Panc1 (cell line): ENCODE results near the gene ADAT3. TPM values are rescaled to one million over a fixed set of nuclear protein-coding genes. Genes with fewer than 3 reads are reported as not detected.

Experiments
- ATAC-seq: fragments of 200-7000 bp; cut with Tn5 transposase; 2 replicates; pipeline ENCODE4 v1.9.1; 2020; ENCODE audit warnings: mild to moderate bottlenecking, moderate library complexity
- BruUV-seq: library from RNA; stranded (reverse); fragments of 400-500 nt; replicated peaks from 2 replicates; lab custom pipeline; 2021; lab: Mats Ljungman, UMichigan
- CTCF ChIA-PET: fragments of 300-600 bp; sonication (Branson Sonifier 250); formaldehyde crosslinking; loops from one replicate; lab custom pipeline; 2022; ENCODE audit warnings: antibody characterized with exemption; lab: Charles Lee
- POLR2A ChIA-PET: fragments of 300-600 bp; sonication (Branson Sonifier 250); formaldehyde crosslinking; loops from one replicate; lab custom pipeline; 2022; ENCODE audit warnings: antibody characterized with exemption; lab: Charles Lee
- DNase-seq: peaks from one replicate; pipeline ENCODE4 v3.0.0-alpha.2; 2010; ENCODE audit warnings: low read depth, low spot score
- H3K27ac ChIP-seq: 2 replicates; pipeline ENCODE4 v1.5.1; 2011; ENCODE audit warnings: mild to moderate bottlenecking, low read length, inconsistent platforms
- H3K27me3 ChIP-seq: fragments of 200-500 bp; sonication (Bioruptor generic); 2 replicates; pipeline ENCODE4 v1.6.0; 2014; ENCODE audit warnings: low read length, inconsistent platforms; ENCODE audit not compliant: control insufficient read depth, insufficient read depth
- H3K36me3 ChIP-seq: fragments of 200-500 bp; sonication (Bioruptor generic); 2 replicates; pipeline ENCODE4 v1.5.1; 2014; ENCODE audit warnings: inconsistent platforms, mild to moderate bottlenecking, low read length, moderate library complexity; ENCODE audit not compliant: control insufficient read depth, insufficient read depth
- H3K4me1 ChIP-seq: 2 replicates; pipeline ENCODE4 v1.5.1; 2011; ENCODE audit warnings: inconsistent platforms, mild to moderate bottlenecking, low read length, moderate library complexity; ENCODE audit not compliant: control insufficient read depth, insufficient read depth
- H3K4me3 ChIP-seq, 2 experiments: 2 replicates each; pipeline ENCODE4 v1.5.1; 2011 to 2012; ENCODE audit warnings: low read depth in 2 of 2, low read length in 2 of 2, mild to moderate bottlenecking in 2 of 2, inconsistent platforms in 1 of 2, moderate library complexity in 1 of 2
- H3K9me3 ChIP-seq: fragments of 200-500 bp; sonication (Bioruptor generic); 2 replicates; pipeline ENCODE4 v1.5.1; 2014; ENCODE audit warnings: low read depth, mild to moderate bottlenecking, inconsistent platforms, low read length, moderate library complexity; ENCODE audit not compliant: control insufficient read depth, insufficient read depth
- POLR2AphosphoS5 ChIP-seq: IDR thresholded peaks from 2 replicates; pipeline ENCODE4 v1.6.1; 2012; ENCODE audit warnings: mild to moderate bottlenecking, low read depth, low read length, moderate library complexity
- REST ChIP-seq, 2 experiments: IDR thresholded peaks; 2 replicates each; pipeline ENCODE4 v1.6.1; 2011 to 2012; ENCODE audit warnings: low read depth in 2 of 2, control low read depth in 1 of 2, low read length in 1 of 2, mild to moderate bottlenecking in 1 of 2, moderate library complexity in 1 of 2; ENCODE audit not compliant: insufficient read depth in 1 of 2
- SIN3A ChIP-seq: IDR thresholded peaks from 2 replicates; pipeline ENCODE4 v1.6.1; 2012; ENCODE audit warnings: low read depth, mild to moderate bottlenecking, low read length, moderate library complexity, borderline replicate concordance; ENCODE audit not compliant: insufficient read depth
- TCF7L2 ChIP-seq: IDR thresholded peaks from 2 replicates; pipeline ENCODE4 v1.6.1; 2011; ENCODE audit warnings: mild to moderate bottlenecking, low read depth, low read length, inconsistent platforms
- in situ Hi-C: cut with HindIII; loops from 2 replicates; pipeline ENCODE4 v1.10.0; 2016; ENCODE audit warnings: low sequenced_read_pairs, low pct_unique_long_range_greater_than_20kb
- intact Hi-C: fragments of 100-400 bp; cut with micrococcal nuclease; formaldehyde crosslinking; loops from one replicate; pipeline ENCODE4 v1.10.0; 2022; ENCODE audit not compliant: unreplicated experiment
- total RNA-seq: library from RNA; stranded (reverse); gene quantifications from one replicate; pipeline ENCODE4 v1.2.1, GENCODE V29; 2021; ENCODE audit not compliant: unreplicated experiment
- TF ChIP-seq, protein P1 (sequence below): fragments of 450-650 bp; IDR thresholded peaks from 2 replicates; pipeline ENCODE4 v1.5.1; 2017; ENCODE audit warnings: mild to moderate bottlenecking

ADAT3 gene
- total RNA-seq, 1 experiment from 2014 or later: 8.9 TPM

- peak overlapping the region; percentile 76 to 80 for H3K4me3 ChIP-seq
- no peak for DNase-seq
- no peaks in the 10 kb centered on the region for H3K27me3 ChIP-seq
- TF ChIP-seq TCF7L2 (no peak), POLR2AphosphoS5 (no peak)
- in situ Hi-C loops (no loop called here), intact Hi-C loops (no loop called here)
- H3K36me3 ChIP-seq: peaks cover 5% of the 10 kb centered on the region; the same call in 1 of the 2 replicates
- peak overlapping the region; percentile 88 for H3K27ac ChIP-seq
- no TSS peak for BruUV-seq
- no peaks in the 10 kb centered on the region for H3K9me3 ChIP-seq
- H3K4me1 ChIP-seq: peaks cover 18% of the 10 kb centered on the region
- ATAC-seq: no peak
- CTCF ChIA-PET: no interaction called here
- POLR2A ChIA-PET: no interaction called here
Observed at GRCh38 chr19:1862068-1862423, 43.2 kb upstream of the ADAT3 start.

GRCh38 chr19:1862424-1863327 is 42.5 kb upstream of the ADAT3 start:
- peaks cover 18% of the 10 kb centered on the region for H3K4me1 ChIP-seq
- H3K27ac ChIP-seq: peak overlapping the region; percentile 88
- intact Hi-C loops (no loop called here), in situ Hi-C loops (no loop called here)
- peak; percentile 10 for ATAC-seq
- no peaks in the 10 kb centered on the region for H3K27me3 ChIP-seq
- no peaks in the 10 kb centered on the region for H3K9me3 ChIP-seq
- peaks cover 5% of the 10 kb centered on the region; the same call in 1 of the 2 replicates for H3K36me3 ChIP-seq
- H3K4me3 ChIP-seq: peak overlapping the region; percentile 76 to 80
- TF ChIP-seq SIN3A: peak; percentile 42; the same call in 1 of the 2 replicates
- TF ChIP-seq TCF7L2: no peak
- TF ChIP-seq, protein P1, sequence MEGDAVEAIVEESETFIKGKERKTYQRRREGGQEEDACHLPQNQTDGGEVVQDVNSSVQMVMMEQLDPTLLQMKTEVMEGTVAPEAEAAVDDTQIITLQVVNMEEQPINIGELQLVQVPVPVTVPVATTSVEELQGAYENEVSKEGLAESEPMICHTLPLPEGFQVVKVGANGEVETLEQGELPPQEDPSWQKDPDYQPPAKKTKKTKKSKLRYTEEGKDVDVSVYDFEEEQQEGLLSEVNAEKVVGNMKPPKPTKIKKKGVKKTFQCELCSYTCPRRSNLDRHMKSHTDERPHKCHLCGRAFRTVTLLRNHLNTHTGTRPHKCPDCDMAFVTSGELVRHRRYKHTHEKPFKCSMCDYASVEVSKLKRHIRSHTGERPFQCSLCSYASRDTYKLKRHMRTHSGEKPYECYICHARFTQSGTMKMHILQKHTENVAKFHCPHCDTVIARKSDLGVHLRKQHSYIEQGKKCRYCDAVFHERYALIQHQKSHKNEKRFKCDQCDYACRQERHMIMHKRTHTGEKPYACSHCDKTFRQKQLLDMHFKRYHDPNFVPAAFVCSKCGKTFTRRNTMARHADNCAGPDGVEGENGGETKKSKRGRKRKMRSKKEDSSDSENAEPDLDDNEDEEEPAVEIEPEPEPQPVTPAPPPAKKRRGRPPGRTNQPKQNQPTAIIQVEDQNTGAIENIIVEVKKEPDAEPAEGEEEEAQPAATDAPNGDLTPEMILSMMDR: no peak
- BruUV-seq: no TSS peak
- ChIA-PET POLR2A (no interaction called here), CTCF (no interaction called here)
- no peak for DNase-seq

DNA sequence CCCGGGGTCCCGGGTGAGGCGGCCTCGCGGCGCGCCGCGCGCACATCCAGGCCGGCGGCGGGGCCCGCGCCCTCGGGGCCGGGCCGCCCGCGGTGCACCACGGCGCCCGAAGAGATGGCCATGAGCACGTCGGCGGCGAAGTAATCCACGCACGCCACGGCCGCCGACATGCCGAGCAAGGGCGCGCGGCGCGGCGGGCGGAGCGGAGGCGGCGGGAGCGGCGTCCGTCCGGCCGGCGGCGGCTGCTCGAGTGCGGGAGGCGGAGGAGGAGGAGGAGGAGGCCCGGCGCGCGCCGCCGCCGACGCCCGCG is 41.9 kb upstream of the ADAT3 start, which contains the start of gene KLF16:
TSS of gene KLF16 (minus strand) at position 252 of the 310 bp plus-strand sequence. CDS start at position 170, 82 bp downstream.
- no peaks in the 10 kb centered on the region for H3K9me3 ChIP-seq
- H3K4me1 ChIP-seq: peaks cover 12% of the 10 kb centered on the region
- ChIA-PET CTCF (no interaction called here), POLR2A (no interaction called here)
- DNase-seq: no peak
- H3K36me3 ChIP-seq: peaks cover 5% of the 10 kb centered on the region; the same call in 1 of the 2 replicates
- BruUV-seq: no TSS peak
- peak; percentile 7 for ATAC-seq
- H3K27ac ChIP-seq: peak within 1 kb of the TSS; percentile 88
- TF ChIP-seq SIN3A: no peak
- TF ChIP-seq REST (IDR thresholded peaks at IDR 0.05; ENCODE audit: insufficient read depth in 1 of 2, low read depth in 2 of 2, low read length in 1 of 2): no peak
- no peak for TF ChIP-seq TCF7L2
- TF ChIP-seq POLR2AphosphoS5: no peak; the same call in 1 of the 2 replicates
- TF ChIP-seq, protein P1: no peak
- peak within 1 kb of the TSS; percentile 76 to 80 for H3K4me3 ChIP-seq
- intact Hi-C loops: no loop called here
- H3K27me3 ChIP-seq: no peaks in the 10 kb centered on the region
- in situ Hi-C loops: no loop called here
